Sigmoid colon (tissue), 7 donors: ENCODE data around the gene PDZD4. TPM values are rescaled to one million over a fixed set of nuclear protein-coding genes. Genes with fewer than 3 reads are reported as not detected.
A peak's percentile ranks its signal among the peaks of the same experiment; 100 is the strongest.

ENCODE experiments used
- DNase-seq: peaks from one replicate; pipeline ENCODE4 v3.0.0-alpha.2; 2019
- H3K27ac ChIP-seq, 4 donors: fragments of 200-600 bp; sonication (generic); one replicate each; pipeline ENCODE4 v1.5.1; 2016 to 2019; ENCODE audit warnings: mild to moderate bottlenecking in 1 of 4
- H3K27me3 ChIP-seq, 3 donors: fragments of 200-600 bp; sonication (generic); one replicate each; pipeline ENCODE4 v1.5.1; 2019; ENCODE audit warnings: mild to moderate bottlenecking in 1 of 3
- H3K36me3 ChIP-seq, 4 donors: fragments of 200-600 bp; sonication (generic); one replicate each; pipeline ENCODE4 v1.5.1; 2016 to 2019
- H3K4me1 ChIP-seq, 4 donors: fragments of 200-600 bp; sonication (generic); one replicate each; pipeline ENCODE4 v1.5.1; 2017 to 2019
- H3K4me3 ChIP-seq, 4 donors: fragments of 200-600 bp; sonication (generic); one replicate each; pipeline ENCODE4 v1.5.1; 2017 to 2019; ENCODE audit warnings: mild to moderate bottlenecking in 2 of 4, moderate library complexity in 1 of 4
- H3K9me3 ChIP-seq, 4 donors: fragments of 200-600 bp in 3 of 4; sonication (generic) in 3 of 4; one replicate each; pipeline versions ENCODE4 v1.5.1 to v1.6.1; 2013 to 2019
- CTCF ChIP-seq, 4 experiments: fragments of 450-650 bp in 3 of 4; fragments of 200-600 bp in 1 of 4; IDR thresholded peaks; one replicate each; pipeline ENCODE4 v1.5.1; 2016 to 2019; ENCODE audit warnings: antibody characterized with exemption in 4 of 4, mild to moderate bottlenecking in 3 of 4, moderate library complexity in 2 of 4
- EP300 ChIP-seq, 4 donors: sonication (generic); formaldehyde crosslinking; IDR thresholded peaks; one replicate each; pipeline ENCODE4 v1.6.1; 2017; ENCODE audit warnings: antibody characterized with exemption in 4 of 4
- POLR2A ChIP-seq, 2 donors: fragments of 450-650 bp; IDR thresholded peaks; one replicate each; pipeline ENCODE4 v1.6.1; 2016; ENCODE audit warnings: antibody characterized with exemption in 2 of 2, mild to moderate bottlenecking in 2 of 2, moderate library complexity in 2 of 2
- POLR2AphosphoS5 ChIP-seq, 4 donors: sonication (generic); formaldehyde crosslinking; IDR thresholded peaks; one replicate each; pipeline ENCODE4 v1.6.1; 2017; ENCODE audit warnings: antibody characterized with exemption in 4 of 4
- WGBS, 2 donors: extraction: QIAGEN DNeasy Blood & Tissue Kit; methylation state at CpG; one replicate each; pipeline ENCODE4 v1.1.7; 2013; 5-methylcytosine and 5-hydroxymethylcytosine counted together
- intact Hi-C: fragments of 100-400 bp; cut with DNase I; formaldehyde crosslinking; loops from one replicate; pipeline ENCODE4 v1.15.1; 2023
- polyA plus RNA-seq, 3 donors: library from polyadenylated mRNA; stranded (reverse); fragments of 200-250 nt; gene quantifications; one replicate each; pipeline ENCODE4 v1.2.3, GENCODE V29; 2013
- total RNA-seq, 4 donors: library from RNA; depleted of rRNA; stranded (reverse); fragments of >200 nt; gene quantifications; one replicate each; pipeline ENCODE4 v1.1.0, GENCODE V29; 2016
- donor health status: healthy with polysubstance abuse.
- donor health status: Bipolar disorder and iron deficiency.
- donor health status: healthy.

The PDZD4 gene
- total and polyA plus RNA-seq, 7 donors: 0.46 to 24.4 (median 8.6) TPM

- no peaks in the 10 kb centered on the region for H3K36me3 ChIP-seq
- no peaks in the 10 kb centered on the region for H3K9me3 ChIP-seq
- TF ChIP-seq EP300 (IDR thresholded peaks at IDR 0.05): no peak
- no peak for TF ChIP-seq POLR2AphosphoS5 (IDR thresholded peaks at IDR 0.05)
- no peak for TF ChIP-seq CTCF (IDR thresholded peaks at IDR 0.05)
- TF ChIP-seq POLR2A (IDR thresholded peaks at IDR 0.05): no peak
- no peaks in the 10 kb centered on the region for H3K4me1 ChIP-seq
- DNase-seq: no peak
- H3K27ac ChIP-seq: no peak overlapping the region
- intact Hi-C loops: no loop called here
- WGBS, 2 donors: 21 to 27% methylated on average over 6 of the region's 6 CpGs
- no peak overlapping the region for H3K4me3 ChIP-seq
- H3K27me3 ChIP-seq: peaks cover 0 to 7% (median 0%) of the 10 kb centered on the region in 3 donors
These were observed 41.1 kb upstream of the PDZD4 start for GRCh38 chrX:153871451-153871850.

- TF ChIP-seq POLR2AphosphoS5 (IDR thresholded peaks at IDR 0.05): no peak
- no peak for TF ChIP-seq POLR2A (IDR thresholded peaks at IDR 0.05)
- TF ChIP-seq CTCF (IDR thresholded peaks at IDR 0.05): no peak
- TF ChIP-seq EP300 (IDR thresholded peaks at IDR 0.05): no peak
- H3K9me3 ChIP-seq: no peaks in the 10 kb centered on the region
These were observed 40.5 kb upstream of the PDZD4 start for GRCh38 chrX:153870791-153871360.

GRCh38 chrX:153870288-153870690 lies 39.9 kb upstream of the PDZD4 start:
- intact Hi-C loops: no loop called here
- H3K9me3 ChIP-seq: no peaks in the 10 kb centered on the region
- H3K36me3 ChIP-seq: no peaks in the 10 kb centered on the region
- TF ChIP-seq EP300 (IDR thresholded peaks at IDR 0.05) (no peak), CTCF (IDR thresholded peaks at IDR 0.05) (no peak), POLR2A (IDR thresholded peaks at IDR 0.05) (no peak), POLR2AphosphoS5 (IDR thresholded peaks at IDR 0.05) (no peak)
- H3K27me3 ChIP-seq: peaks cover 0 to 7% (median 0%) of the 10 kb centered on the region in 3 donors
- peak; percentile 48 for DNase-seq
- H3K27ac ChIP-seq: no peak overlapping the region
- no peak overlapping the region for H3K4me3 ChIP-seq
- no peaks in the 10 kb centered on the region for H3K4me1 ChIP-seq
- 76 to 83% methylated on average over 11 of the region's 11 CpGs for WGBS, 2 donors

More at GRCh38 chrX:153870791-153871360, 40.5 kb upstream of the PDZD4 start:
- Histone ChIP-seq H3K4me1 (no peaks in the 10 kb centered on the region), H3K27me3 (peaks cover 0 to 7% (median 0%) of the 10 kb centered on the region in 3 donors), H3K36me3 (no peaks in the 10 kb centered on the region), H3K27ac (no peak overlapping the region), H3K4me3 (no peak overlapping the region)
- 61 to 62% methylated on average over 21 of the region's 21 CpGs for WGBS, 2 donors
- intact Hi-C loops: no loop called here
- DNase-seq: peak; percentile 61

- Histone ChIP-seq H3K27ac (no peak overlapping the region), H3K27me3 (peaks cover 0 to 7% (median 0%) of the 10 kb centered on the region in 3 donors), H3K4me3 (no peak overlapping the region), H3K36me3 (no peaks in the 10 kb centered on the region), H3K9me3 (no peaks in the 10 kb centered on the region), H3K4me1 (no peaks in the 10 kb centered on the region)
- intact Hi-C loops: no loop called here
- WGBS, 2 donors: 85 to 90% methylated on average over 31 of the region's 31 CpGs
- TF ChIP-seq CTCF (IDR thresholded peaks at IDR 0.05): no peak
- no peak for TF ChIP-seq POLR2A (IDR thresholded peaks at IDR 0.05)
- no peak for TF ChIP-seq POLR2AphosphoS5 (IDR thresholded peaks at IDR 0.05)
- no peak for TF ChIP-seq EP300 (IDR thresholded peaks at IDR 0.05)
- no peak for DNase-seq
These were observed 39.3 kb upstream of the PDZD4 start for GRCh38 chrX:153869473-153870287.
